DOHH2 (cell line): ENCODE data around the gene HRH1.

Source experiments
- H3F3A ChIP-seq: fragments of 200-600 bp; sonication (generic), shearing (Covaris generic); 2 replicates; pipeline ENCODE4 v1.6.0; 2016; ENCODE audit warnings: antibody characterized with exemption, mild to moderate bottlenecking; ENCODE audit not compliant: control insufficient read depth, insufficient read depth
- H3K27ac ChIP-seq: fragments of 200-600 bp; sonication (generic); 2 replicates; pipeline ENCODE4 v1.5.1; 2014; ENCODE audit warnings: low read depth, mild to moderate bottlenecking, low read length, moderate library complexity
- H3K27me3 ChIP-seq: fragments of 200-600 bp; sonication (generic); 2 replicates; pipeline ENCODE4 v1.6.1; 2014; ENCODE audit warnings: mild to moderate bottlenecking, low read length, mixed read lengths; ENCODE audit not compliant: control insufficient read depth
- H3K36me3 ChIP-seq: fragments of 200-600 bp; sonication (generic); 2 replicates; pipeline ENCODE4 v1.6.1; 2014; ENCODE audit warnings: mild to moderate bottlenecking, low read length, moderate library complexity, mixed read lengths; ENCODE audit not compliant: control insufficient read depth
- H3K4me1 ChIP-seq: fragments of 200-600 bp; sonication (generic); 2 replicates; pipeline ENCODE4 v1.6.1; 2014; ENCODE audit warnings: mild to moderate bottlenecking, low read length, mixed read lengths; ENCODE audit not compliant: control insufficient read depth
- H3K4me2 ChIP-seq: fragments of 200-600 bp; sonication (generic); 2 replicates; pipeline ENCODE4 v1.6.0; 2014; ENCODE audit warnings: mild to moderate bottlenecking, low read length, moderate library complexity
- H3K4me3 ChIP-seq: fragments of 200-600 bp; sonication (generic); 2 replicates; pipeline ENCODE4 v1.5.1; 2014; ENCODE audit warnings: mild to moderate bottlenecking, low read length, mixed read lengths
- H3K79me2 ChIP-seq: fragments of 200-600 bp; sonication (generic); 2 replicates; pipeline ENCODE4 v1.6.1; 2014; ENCODE audit warnings: mild to moderate bottlenecking, low read length, mixed read lengths; ENCODE audit not compliant: control insufficient read depth
- H3K9me2 ChIP-seq: fragments of 200-600 bp; sonication (generic); replicated peaks from 2 replicates; pipeline ENCODE4 v1.6.1; 2014; ENCODE audit warnings: mild to moderate bottlenecking, low read length, mixed read lengths; ENCODE audit not compliant: control insufficient read depth
- H3K9me3 ChIP-seq: fragments of 200-600 bp; sonication (generic); 2 replicates; pipeline ENCODE4 v1.6.1; 2014; ENCODE audit warnings: antibody characterized with exemption, low read length, mixed read lengths; ENCODE audit not compliant: control insufficient read depth, insufficient read depth
- H4K20me1 ChIP-seq: fragments of 200-600 bp; sonication (generic); 2 replicates; pipeline ENCODE4 v1.6.0; 2014; ENCODE audit warnings: low read depth, mild to moderate bottlenecking, antibody characterized with exemption, low read length, moderate library complexity; ENCODE audit not compliant: control insufficient read depth, insufficient read depth
- EZH2phosphoT487 ChIP-seq: fragments of 200-600 bp; sonication (generic); IDR thresholded peaks from 2 replicates; pipeline ENCODE4 v1.6.1; 2017; ENCODE audit warnings: borderline replicate concordance, mild to moderate bottlenecking, antibody characterized with exemption, low read length, moderate library complexity, mixed read lengths
- TF ChIP-seq, protein P1 (sequence below): fragments of 200-600 bp; sonication (generic); IDR thresholded peaks from one replicate; pipeline ENCODE4 v1.5.1; 2014; ENCODE audit warnings: antibody characterized with exemption, mild to moderate bottlenecking, low read depth, low read length; ENCODE audit not compliant: poor library complexity, severe bottlenecking

HRH1 gene

DNA sequence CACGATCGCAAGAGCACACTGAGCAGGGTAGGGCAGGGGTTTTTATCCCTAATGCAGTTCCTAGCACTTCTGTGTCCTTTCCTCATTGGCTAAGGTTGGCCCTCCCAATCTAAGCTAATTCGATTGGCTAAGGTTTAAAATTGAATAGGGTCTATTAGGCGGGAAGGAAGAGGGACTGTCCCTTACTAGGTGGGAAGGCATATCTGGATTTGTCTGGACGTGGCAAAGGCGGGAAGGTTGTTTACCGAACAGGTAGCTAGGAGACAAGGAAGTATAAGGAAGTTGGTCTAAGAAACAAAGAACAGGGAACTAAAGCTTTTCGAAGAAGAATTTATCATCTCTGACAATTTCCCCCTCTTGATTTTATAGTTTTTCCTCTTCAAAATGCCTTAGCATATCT is 93.1 kb downstream of the HRH1 start:
- no peaks in the 10 kb centered on the region for H3F3A ChIP-seq
- no peak overlapping the region for H3K4me2 ChIP-seq
- H3K4me3 ChIP-seq = no peak overlapping the region
- no peaks in the 10 kb centered on the region for H4K20me1 ChIP-seq
- H3K36me3 ChIP-seq = no peaks in the 10 kb centered on the region
- H3K4me1 ChIP-seq = no peaks in the 10 kb centered on the region
- no peaks in the 10 kb centered on the region for H3K9me3 ChIP-seq
- no peaks in the 10 kb centered on the region for H3K9me2 ChIP-seq
- H3K27ac ChIP-seq = no peak overlapping the region
- no peaks in the 10 kb centered on the region for H3K79me2 ChIP-seq
- no peaks in the 10 kb centered on the region; the same call in 1 of the 2 replicates for H3K27me3 ChIP-seq
- TF ChIP-seq EZH2phosphoT487 = no peak
- TF ChIP-seq, protein P1, sequence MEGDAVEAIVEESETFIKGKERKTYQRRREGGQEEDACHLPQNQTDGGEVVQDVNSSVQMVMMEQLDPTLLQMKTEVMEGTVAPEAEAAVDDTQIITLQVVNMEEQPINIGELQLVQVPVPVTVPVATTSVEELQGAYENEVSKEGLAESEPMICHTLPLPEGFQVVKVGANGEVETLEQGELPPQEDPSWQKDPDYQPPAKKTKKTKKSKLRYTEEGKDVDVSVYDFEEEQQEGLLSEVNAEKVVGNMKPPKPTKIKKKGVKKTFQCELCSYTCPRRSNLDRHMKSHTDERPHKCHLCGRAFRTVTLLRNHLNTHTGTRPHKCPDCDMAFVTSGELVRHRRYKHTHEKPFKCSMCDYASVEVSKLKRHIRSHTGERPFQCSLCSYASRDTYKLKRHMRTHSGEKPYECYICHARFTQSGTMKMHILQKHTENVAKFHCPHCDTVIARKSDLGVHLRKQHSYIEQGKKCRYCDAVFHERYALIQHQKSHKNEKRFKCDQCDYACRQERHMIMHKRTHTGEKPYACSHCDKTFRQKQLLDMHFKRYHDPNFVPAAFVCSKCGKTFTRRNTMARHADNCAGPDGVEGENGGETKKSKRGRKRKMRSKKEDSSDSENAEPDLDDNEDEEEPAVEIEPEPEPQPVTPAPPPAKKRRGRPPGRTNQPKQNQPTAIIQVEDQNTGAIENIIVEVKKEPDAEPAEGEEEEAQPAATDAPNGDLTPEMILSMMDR = no peak

DNA sequence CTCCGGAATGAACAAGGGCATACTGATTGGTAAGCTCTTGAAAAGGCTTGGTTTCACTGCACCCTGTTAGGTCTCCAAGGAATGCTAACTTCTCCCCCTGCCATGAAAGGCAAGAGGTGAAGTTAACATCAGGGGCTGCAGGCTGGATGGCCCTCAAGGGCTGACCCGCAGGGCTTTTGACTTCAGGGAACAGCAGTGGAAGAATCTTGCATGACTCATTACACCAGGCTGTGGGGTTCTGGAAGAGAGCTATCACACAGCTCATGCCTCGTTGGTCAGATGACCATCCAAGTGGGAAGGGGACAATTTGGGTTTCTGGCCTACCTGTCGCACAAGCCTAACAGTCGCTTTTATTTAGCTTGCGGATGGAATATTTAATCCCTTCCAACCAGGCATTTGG is 94.3 kb downstream of the HRH1 start:
- H3F3A ChIP-seq = no peaks in the 10 kb centered on the region
- H3K4me1 ChIP-seq = no peaks in the 10 kb centered on the region
- no peaks in the 10 kb centered on the region for H3K36me3 ChIP-seq
- no peaks in the 10 kb centered on the region for H3K79me2 ChIP-seq
- H3K27me3 ChIP-seq = 0 out of 2 replicates have a peak, but pooled peaks cover under 1% of the 10 kb centered on the region
- H3K4me3 ChIP-seq = no peak overlapping the region
- H3K4me2 ChIP-seq = no peak overlapping the region
- no peaks in the 10 kb centered on the region for H3K9me3 ChIP-seq
- no peaks in the 10 kb centered on the region for H3K9me2 ChIP-seq
- TF ChIP-seq, protein P1 = no peak
- TF ChIP-seq EZH2phosphoT487 = no peak
- H3K27ac ChIP-seq = no peak overlapping the region
- no peaks in the 10 kb centered on the region for H4K20me1 ChIP-seq

DNA sequence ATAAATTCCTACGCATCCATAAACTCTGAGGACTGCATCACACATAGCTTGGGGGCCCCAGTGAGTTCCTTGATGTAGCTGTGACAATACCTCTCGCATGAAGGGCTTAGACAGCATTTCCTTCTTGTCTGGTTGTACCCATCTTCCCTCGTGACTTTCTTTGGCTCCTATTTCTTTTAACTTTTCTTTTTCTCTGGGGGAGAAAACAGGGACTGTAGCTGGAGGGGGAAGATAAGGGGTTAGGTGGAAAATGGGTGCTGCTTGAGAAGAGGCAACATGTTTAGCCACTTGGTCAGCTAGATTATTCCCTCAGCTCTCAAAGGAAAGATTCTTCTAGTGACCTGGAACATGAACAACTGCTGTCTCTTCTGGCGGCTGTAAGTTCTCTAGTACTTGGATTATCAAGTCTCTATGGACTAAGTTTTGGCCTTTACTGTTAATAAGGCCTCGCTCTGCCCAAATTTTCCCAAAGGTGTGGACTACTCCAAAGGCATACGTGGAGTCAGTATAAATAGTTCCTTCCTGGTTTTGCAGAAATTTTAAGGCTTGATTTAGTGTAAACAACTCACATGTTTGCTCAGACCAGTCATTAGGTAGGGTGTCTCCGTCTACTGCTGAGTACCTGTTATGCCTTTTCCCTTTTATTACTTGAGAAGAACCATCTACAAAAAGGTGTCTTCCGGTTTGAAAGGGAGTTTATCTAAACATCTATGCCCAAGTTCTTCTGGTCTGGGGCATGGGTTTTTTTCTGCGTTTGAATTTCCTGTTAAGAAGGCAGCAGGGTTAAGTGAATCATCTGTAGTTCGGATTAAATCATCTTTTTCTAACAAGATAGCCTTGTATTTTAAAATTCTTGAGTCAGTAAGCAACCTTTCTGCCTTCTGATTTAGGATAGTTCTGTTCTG is 96.9 kb downstream of the HRH1 start:
- H3K4me1 ChIP-seq = no peaks in the 10 kb centered on the region
- H3F3A ChIP-seq = no peaks in the 10 kb centered on the region
- no peaks in the 10 kb centered on the region for H3K79me2 ChIP-seq
- H3K27ac ChIP-seq = no peak overlapping the region
- peaks cover 14% of the 10 kb centered on the region for H3K27me3 ChIP-seq
- no peaks in the 10 kb centered on the region for H3K9me2 ChIP-seq
- H3K4me2 ChIP-seq = no peak overlapping the region
- no peaks in the 10 kb centered on the region for H3K36me3 ChIP-seq
- no peaks in the 10 kb centered on the region for H3K9me3 ChIP-seq
- no peaks in the 10 kb centered on the region for H4K20me1 ChIP-seq
- TF ChIP-seq, protein P1 = no peak
- no peak for TF ChIP-seq EZH2phosphoT487
- H3K4me3 ChIP-seq = no peak overlapping the region
